Osteoblast (primary cell): ENCODE measurements around the gene MTMR6. TPM values are rescaled to one million over a fixed set of nuclear protein-coding genes. Genes with fewer than 3 reads are reported as not detected.
A peak's percentile ranks its signal among the peaks of the same experiment; 100 is the strongest.

ENCODE experiments used
- DNase-seq: peaks from one replicate; pipeline ENCODE4 v3.0.0; 2011; ENCODE audit warnings: low spot score, mixed read lengths; ENCODE audit not compliant: insufficient read length; ENCODE audit errors: missing footprints
- H2AFZ ChIP-seq: 2 replicates; pipeline ENCODE4 v1.6.0; 2011; ENCODE audit warnings: mild to moderate bottlenecking, low read length
- H3K27ac ChIP-seq: 2 replicates; pipeline ENCODE4 v1.5.1; 2011; ENCODE audit warnings: mild to moderate bottlenecking, low read depth, low read length, moderate library complexity
- H3K27me3 ChIP-seq: 2 replicates; pipeline ENCODE4 v1.6.0; 2012; ENCODE audit warnings: mild to moderate bottlenecking, control low read depth, inconsistent platforms, low read length, moderate library complexity; ENCODE audit not compliant: insufficient read depth
- H3K36me3 ChIP-seq: 2 replicates; pipeline ENCODE4 v1.5.1; 2011; ENCODE audit warnings: mild to moderate bottlenecking, low read length, control low read depth, moderate library complexity; ENCODE audit not compliant: insufficient read depth
- H3K4me1 ChIP-seq: 2 replicates; pipeline ENCODE4 v1.5.1; 2011; ENCODE audit warnings: mild to moderate bottlenecking, low read length, control low read depth, moderate library complexity; ENCODE audit not compliant: insufficient read depth
- H3K4me2 ChIP-seq: 2 replicates; pipeline ENCODE4 v1.6.0; 2011; ENCODE audit warnings: mild to moderate bottlenecking, low read length; ENCODE audit not compliant: insufficient read depth
- H3K4me3 ChIP-seq: fragments of 200-600 bp; sonication (generic); 3 replicates; pipeline ENCODE4 v1.5.1; 2012; ENCODE audit warnings: mild to moderate bottlenecking, low read length, inconsistent platforms; ENCODE audit not compliant: insufficient read depth
- H3K79me2 ChIP-seq: 2 replicates; pipeline ENCODE4 v1.6.0; 2012; ENCODE audit warnings: mild to moderate bottlenecking, low read length, control low read depth, inconsistent platforms; ENCODE audit not compliant: insufficient read depth
- H3K9me3 ChIP-seq: 2 replicates; pipeline ENCODE4 v1.5.1; 2011; ENCODE audit warnings: low read depth, low read length, control low read depth
- H4K20me1 ChIP-seq: 2 replicates; pipeline ENCODE4 v1.6.0; 2012; ENCODE audit warnings: mild to moderate bottlenecking, low read length, control low read depth; ENCODE audit not compliant: insufficient read depth
- CTCF ChIP-seq: IDR thresholded peaks from 2 replicates; pipeline ENCODE4 v1.5.1; 2011; ENCODE audit warnings: mild to moderate bottlenecking, low read depth, low read length, moderate library complexity; ENCODE audit errors: extremely low read depth
- total RNA-seq: library from RNA; depleted of rRNA; stranded (reverse); fragments of >200 nt; gene quantifications from 2 replicates; pipeline ENCODE4 v1.2.3, GENCODE V29; 2012

Gene MTMR6
- total RNA-seq: 25.0 and 25.3 TPM in 2 replicates

DNA sequence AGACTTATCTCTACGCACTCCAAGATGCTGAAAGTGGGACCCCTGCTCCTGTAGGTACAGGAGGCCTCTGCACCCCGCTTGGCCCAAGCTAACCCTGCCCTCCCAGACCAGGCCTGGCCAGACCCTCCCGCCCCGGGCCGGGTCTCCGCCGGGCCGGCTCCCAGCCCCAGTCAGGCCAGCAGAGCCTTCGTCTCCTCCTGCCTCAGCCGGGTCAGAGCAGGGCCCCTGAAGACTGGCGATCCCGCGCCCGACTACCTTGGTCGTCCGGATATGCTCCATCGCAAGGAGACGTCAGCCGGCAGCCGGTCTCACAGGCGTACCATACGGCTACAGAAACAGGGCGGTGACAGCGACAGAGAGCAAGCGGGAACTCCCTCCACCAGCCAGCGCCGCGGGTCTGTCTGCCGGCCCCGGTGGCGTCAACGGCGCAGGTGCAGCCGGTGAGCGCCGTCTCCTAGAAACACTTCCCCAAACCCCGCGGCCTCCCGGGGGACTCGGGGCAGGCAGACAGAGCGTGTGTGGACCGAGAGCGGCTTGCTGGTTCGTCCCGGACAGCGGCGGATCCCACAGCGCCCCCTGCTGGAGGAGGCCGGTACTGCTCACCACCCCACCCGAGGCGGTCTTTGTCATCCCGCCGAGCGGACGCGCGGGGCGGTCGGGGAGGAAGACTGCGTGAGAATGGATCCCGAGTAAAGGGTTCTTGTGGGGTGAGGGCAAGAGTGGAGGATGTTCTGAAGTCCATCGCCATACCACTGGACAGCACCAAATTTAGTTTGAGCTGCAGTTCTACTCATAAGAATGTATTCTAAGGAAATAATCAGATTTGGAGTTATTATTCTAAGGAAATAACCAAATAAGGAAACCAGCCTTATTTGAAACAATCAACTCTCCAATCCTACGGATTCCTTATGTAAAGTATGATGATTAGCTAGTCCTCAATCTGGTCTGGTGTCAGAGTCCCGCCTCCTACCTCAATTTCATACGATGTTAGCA, at the start of gene MTMR6:
Gene MTMR6 (minus strand): TSS at position 520 of the 993 bp plus-strand sequence. CDS start 241 bp downstream, at position 279.
- H3K36me3 ChIP-seq: no peaks in the 10 kb centered on the region
- peaks cover 48% of the 10 kb centered on the region for H3K79me2 ChIP-seq
- H4K20me1 ChIP-seq: peaks cover 3% of the 10 kb centered on the region
- peak within 1 kb of the TSS; percentile 94 for H3K27ac ChIP-seq
- H3K4me1 ChIP-seq: peaks cover 8% of the 10 kb centered on the region
- H3K4me3 ChIP-seq: peak within 1 kb of the TSS; percentile 97
- peak within 1 kb of the TSS; percentile 95 for H2AFZ ChIP-seq
- TF ChIP-seq CTCF: peak; percentile 96
- peaks cover 14% of the 10 kb centered on the region for H3K27me3 ChIP-seq
- peak; percentile 96 for DNase-seq
- H3K4me2 ChIP-seq: peak within 1 kb of the TSS; percentile 93
- H3K9me3 ChIP-seq: no peaks in the 10 kb centered on the region

DNA sequence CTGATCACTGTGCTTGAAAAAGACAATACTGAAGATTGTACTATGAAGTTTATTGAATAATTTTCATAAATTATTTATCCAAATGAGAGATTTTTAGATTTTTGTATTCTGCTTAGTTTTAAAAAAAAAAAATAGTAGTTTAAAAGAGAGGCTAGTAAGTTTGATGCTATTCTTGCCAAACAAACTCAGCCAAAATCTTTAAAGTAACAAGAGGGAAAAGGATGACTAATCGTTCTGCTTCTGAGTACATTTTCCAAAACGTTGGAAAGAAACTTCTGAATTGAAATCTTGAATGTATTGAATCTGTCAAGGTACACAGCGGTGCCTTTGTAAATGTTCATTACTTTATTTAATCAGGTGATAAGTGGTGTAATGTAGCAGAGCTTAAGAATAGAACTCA, 48.6 kb upstream of the MTMR6 start:
- no peak for DNase-seq
- H3K36me3 ChIP-seq: peaks cover 44% of the 10 kb centered on the region

GRCh38 chr13:25330541-25330940, 43.3 kb upstream of the MTMR6 start:
- Histone ChIP-seq H3K27me3 (no peaks in the 10 kb centered on the region), H3K9me3 (no peaks in the 10 kb centered on the region), H3K36me3 (peaks cover 66% of the 10 kb centered on the region), H3K4me2 (no peak overlapping the region), H4K20me1 (no peaks in the 10 kb centered on the region), H3K4me1 (peaks cover 4% of the 10 kb centered on the region), H3K79me2 (peaks cover 24% of the 10 kb centered on the region), H2AFZ (no peak overlapping the region), H3K4me3 (no peak overlapping the region), H3K27ac (no peak overlapping the region)
- TF ChIP-seq CTCF: no peak
- DNase-seq: peak; percentile 3

More for the DNA sequence above, 48.6 kb upstream of the MTMR6 start:
- no peaks in the 10 kb centered on the region for H4K20me1 ChIP-seq
- no peak overlapping the region for H2AFZ ChIP-seq
- H3K27ac ChIP-seq: no peak overlapping the region
- TF ChIP-seq CTCF: no peak
- H3K79me2 ChIP-seq: peaks cover 24% of the 10 kb centered on the region
- no peaks in the 10 kb centered on the region for H3K27me3 ChIP-seq
- no peak overlapping the region for H3K4me3 ChIP-seq
- no peaks in the 10 kb centered on the region for H3K9me3 ChIP-seq
- H3K4me1 ChIP-seq: no peaks in the 10 kb centered on the region
- no peak overlapping the region for H3K4me2 ChIP-seq

DNA sequence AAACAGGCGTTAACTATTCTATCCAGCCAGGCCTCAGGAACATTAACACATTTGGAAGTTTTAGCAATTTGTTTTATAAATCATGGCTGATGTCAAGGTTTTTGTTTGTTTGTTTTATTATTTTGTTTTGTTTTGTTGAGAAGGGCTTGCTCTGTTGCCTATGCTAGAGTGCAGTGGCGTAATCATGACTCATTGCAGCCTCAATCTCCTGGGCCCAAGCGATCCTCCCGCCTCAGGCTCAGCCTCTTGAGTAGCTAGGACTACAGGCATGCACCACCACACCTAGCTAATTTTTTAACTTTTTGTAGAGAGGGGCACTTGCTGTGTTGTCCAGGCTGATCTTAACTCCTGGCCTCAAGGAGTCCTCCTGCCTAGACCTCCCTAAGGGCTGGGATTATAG, 42.4 kb upstream of the MTMR6 start:
- Histone ChIP-seq H3K9me3 (no peaks in the 10 kb centered on the region), H3K4me3 (no peak overlapping the region), H2AFZ (no peak overlapping the region), H3K4me1 (peaks cover 4% of the 10 kb centered on the region), H4K20me1 (no peaks in the 10 kb centered on the region), H3K4me2 (no peak overlapping the region), H3K27ac (no peak overlapping the region), H3K79me2 (peaks cover 21% of the 10 kb centered on the region), H3K36me3 (peaks cover 74% of the 10 kb centered on the region), H3K27me3 (no peaks in the 10 kb centered on the region)
- TF ChIP-seq CTCF: no peak
- no peak for DNase-seq
